HG02981 (cell line): ENCODE measurements around the gene U2AF2.

ENCODE experiments used
- ATAC-seq: cut with Tn5 transposase; IDR thresholded peaks from one replicate; pipeline ENCODE4 v1.9.1; 2021; ENCODE audit warnings: mild to moderate bottlenecking, moderate library complexity; ENCODE audit not compliant: unreplicated experiment

The U2AF2 gene

DNA sequence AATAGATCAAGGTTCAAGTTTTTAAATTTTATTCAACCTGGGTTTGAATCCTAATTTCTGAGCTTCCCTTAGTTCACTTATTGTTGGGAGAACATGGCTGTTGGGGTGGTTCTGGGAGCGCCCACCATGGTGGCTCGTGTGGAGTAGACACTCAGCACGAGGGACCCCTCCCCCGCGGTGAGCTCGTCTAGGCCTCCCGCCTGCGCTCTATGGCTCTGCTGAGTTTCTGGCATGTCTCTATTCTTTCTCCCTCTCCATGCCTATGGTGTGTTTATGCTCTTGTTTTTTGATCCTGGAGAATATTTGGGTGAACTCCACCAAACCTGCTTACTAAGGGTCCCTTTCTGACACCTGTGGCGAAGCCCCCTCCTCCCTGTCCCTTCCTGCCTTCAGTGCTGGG is 18.6 kb downstream of the U2AF2 start:
- no peak for ATAC-seq

DNA sequence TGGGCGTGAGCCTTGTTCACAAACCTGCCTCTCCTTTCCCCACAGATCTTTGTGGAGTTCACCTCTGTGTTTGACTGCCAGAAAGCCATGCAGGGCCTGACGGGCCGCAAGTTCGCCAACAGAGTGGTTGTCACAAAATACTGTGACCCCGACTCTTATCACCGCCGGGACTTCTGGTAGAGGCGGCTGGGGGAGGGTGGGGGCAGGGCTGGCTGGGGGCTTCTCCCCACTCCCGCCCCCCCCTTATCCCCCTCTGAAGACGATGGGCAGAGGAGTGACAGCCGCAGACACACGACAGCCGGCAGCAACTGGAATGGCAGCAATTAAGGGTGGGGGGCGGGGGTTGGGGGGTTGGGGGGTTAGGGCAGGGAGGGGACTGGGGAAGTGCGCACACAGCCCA is 19.1 kb downstream of the U2AF2 start:
- ATAC-seq: no peak

DNA sequence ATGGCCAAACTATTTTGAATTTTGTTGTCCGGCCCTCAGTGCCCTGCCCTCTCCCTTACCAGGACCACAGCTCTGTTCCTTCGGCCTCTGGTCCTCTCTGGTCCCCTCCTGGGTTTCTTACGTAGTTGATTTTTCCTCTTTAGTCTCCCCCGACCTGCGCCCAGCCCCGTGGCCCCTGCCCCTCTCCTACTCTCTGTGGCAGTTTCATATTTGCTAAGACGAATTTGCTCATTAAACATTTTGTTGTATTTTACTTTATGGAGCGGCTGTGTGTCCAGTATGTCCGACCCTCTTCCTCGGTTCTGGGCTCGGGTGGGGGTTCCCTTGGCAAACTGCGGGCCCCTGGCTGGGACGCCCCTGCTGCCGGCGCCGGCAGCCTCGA is 19.6 kb downstream of the U2AF2 start:
- ATAC-seq: no peak

DNA sequence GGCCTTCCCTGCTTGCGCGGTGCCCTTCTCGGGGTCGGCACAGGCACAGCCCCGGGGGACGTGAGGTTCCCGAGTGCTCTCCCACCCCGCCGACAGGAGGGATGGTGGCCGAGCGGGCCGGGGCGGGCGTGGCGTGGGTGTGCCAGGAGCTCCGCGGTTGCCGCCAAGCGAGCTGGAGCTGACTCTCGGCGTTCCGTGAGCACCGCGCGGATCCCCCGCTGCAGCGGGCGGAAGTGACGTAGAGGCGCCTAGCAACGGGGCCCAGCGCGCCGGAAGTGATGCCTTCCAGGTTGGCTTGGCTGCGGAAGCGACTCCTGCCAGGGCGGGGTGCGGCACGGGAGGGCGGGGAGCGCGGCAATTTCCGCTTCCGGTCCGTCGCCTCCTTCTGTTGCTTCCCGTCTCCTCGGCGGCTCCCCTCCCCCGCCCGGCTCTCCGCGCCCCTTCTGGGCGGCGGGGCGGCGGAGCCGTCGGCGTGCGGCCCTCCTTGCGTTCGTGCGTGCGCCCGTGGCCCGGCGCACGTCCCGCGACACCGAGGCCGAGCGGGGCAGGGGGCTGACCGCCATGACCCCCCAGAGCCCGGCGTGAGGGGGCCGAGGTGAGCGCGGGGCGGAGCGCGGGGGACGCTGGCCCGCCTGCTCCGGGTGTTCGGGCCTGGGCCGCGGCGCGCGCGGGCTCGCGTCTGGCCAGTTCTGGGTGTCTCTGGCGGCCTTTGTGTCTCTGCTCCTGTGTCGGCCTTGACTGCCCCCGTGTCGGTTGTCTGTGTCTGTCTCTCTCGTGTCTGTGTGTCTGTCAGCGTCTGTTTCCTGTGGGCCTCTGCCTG is 20.2 kb downstream of the U2AF2 start, which contains the start of gene EPN1:
Gene EPN1, plus strand, starts transcription at position 386 of the 820 bp plus-strand sequence. CDS start 3,402 bp downstream, outside the sequence.
- peak; percentile 60 for ATAC-seq

DNA sequence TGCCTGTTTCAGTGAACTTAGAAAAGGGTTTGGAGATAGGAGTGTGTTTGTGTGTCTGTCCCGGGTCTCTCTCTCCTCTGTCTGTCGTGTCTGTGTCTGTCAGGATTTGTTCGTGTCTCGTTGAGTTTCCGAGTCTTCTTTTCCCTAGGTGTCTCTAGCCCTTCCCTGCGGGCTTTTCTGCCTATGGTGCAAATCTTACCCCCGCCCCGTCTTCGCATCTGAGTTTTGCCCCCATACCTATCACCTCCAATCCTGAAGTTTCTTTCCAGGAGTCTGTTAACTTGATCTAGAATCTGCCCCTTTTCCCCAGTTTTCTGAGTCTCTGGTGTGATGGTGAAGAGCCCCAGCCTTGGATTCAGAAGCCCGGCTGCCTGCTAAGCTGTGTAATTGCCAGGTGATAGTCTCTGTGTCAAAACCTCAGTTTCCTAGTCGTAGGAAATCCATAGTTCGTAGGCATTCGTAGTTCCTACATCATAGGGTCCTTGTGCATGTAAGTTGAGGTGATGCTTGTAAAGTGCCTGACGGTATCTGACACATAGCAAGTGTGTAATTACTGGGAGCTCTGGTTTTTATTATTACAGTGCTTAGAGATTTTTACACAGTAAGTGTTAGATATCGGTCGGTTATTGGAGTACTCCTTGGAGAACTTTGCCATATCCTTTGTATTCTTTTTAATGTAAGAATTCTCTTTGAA is 21.0 kb downstream of the U2AF2 start:
- ATAC-seq: no peak

DNA sequence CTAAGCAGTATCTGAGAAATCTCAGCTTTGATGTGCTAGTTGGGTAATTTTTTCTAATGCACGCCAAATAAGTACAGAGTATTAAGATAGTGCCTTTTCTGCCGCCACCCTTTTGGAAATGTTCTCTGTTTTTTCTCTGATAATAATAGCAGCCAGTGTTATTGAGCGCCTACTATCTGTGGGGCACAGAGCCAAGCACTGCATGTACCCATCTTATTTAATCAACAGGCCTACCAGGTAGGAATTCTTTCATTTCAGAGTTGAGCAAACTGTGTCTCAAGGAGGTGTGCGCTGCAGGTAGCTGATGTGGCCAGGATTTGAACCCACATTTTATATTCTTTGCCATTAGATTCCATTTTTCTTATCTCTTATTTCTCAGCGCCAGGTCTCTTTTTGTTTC is 21.5 kb downstream of the U2AF2 start:
- no peak for ATAC-seq

DNA sequence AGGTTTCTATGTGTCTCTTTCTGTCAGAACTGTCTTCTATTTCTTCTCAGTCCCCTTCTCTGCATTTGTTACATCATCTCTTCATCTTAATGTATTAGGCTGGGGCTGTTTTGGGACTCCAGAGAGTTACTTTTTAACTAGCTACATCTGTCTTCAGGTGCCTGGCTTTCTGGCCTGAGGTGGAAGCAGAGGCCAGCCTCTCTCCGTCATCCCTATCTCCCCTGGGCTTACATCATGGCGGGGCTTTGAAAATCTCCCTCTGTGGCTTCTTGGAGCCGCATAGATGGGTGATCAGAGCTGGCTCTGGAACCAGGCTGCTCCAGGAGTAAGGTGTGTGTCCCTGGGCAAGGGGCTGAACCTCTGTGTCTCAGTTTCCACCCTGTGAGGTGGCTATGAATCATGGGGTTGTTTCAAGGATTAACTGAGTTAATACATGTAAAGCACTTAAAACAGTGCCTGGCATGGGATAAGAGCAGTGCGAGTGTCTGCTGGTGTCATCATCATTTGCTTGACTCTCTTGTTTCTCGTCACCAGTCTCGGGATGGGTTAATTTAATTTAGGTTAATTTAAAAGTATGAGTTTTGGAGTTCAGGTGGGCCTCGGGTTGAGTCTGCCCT is 22.2 kb downstream of the U2AF2 start:
- no peak for ATAC-seq

DNA sequence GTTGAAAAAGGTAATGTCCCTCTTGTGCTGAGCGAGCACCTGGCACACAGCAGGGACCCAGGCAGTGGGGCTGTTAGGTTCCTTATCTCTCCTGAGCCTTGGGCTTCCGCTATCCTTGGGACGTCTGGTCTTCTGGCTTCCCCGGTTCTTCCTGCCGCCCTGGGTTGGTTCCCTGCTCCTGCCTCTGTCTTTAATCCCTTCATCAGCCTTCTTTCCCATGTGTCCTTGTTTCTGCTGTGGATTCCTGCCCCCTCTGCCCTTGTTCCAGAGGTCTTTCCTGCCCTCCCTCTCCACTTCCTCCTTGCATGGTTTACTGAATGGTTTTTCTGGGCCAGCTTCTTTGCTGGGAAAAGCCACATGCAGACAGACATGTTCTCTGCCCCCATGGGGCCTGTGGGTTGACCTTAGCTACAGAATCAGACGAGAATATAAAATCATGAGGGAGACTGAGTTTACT is 22.8 kb downstream of the U2AF2 start:
- ATAC-seq: no peak

DNA sequence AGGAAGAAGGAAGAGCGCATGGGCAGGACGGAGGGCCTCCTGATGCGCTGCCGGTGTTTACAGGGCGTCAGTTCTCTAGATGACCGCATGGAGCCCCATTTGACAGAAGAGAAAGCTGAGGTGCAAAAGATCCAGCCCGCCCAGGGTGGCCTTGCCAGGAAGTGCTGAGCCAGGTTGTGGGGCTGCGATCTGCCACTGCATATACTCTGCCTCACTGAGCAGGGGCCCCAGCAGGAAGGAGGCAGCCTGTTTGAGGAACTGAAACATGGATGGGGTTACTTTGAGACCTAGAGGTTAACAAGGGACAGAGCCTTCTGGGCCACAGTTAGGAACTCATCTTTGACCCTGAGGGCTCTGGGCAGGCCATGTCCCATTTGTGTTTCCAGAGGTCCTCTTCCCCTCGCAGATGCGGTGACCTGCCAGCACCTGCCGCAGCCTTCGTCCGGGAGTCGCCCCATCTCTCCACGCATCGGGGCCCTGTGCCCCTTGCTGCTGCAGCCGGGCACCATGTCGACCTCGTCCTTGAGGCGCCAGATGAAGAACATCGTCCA is 23.4 kb downstream of the U2AF2 start:
- ATAC-seq: peak; percentile 71

DNA sequence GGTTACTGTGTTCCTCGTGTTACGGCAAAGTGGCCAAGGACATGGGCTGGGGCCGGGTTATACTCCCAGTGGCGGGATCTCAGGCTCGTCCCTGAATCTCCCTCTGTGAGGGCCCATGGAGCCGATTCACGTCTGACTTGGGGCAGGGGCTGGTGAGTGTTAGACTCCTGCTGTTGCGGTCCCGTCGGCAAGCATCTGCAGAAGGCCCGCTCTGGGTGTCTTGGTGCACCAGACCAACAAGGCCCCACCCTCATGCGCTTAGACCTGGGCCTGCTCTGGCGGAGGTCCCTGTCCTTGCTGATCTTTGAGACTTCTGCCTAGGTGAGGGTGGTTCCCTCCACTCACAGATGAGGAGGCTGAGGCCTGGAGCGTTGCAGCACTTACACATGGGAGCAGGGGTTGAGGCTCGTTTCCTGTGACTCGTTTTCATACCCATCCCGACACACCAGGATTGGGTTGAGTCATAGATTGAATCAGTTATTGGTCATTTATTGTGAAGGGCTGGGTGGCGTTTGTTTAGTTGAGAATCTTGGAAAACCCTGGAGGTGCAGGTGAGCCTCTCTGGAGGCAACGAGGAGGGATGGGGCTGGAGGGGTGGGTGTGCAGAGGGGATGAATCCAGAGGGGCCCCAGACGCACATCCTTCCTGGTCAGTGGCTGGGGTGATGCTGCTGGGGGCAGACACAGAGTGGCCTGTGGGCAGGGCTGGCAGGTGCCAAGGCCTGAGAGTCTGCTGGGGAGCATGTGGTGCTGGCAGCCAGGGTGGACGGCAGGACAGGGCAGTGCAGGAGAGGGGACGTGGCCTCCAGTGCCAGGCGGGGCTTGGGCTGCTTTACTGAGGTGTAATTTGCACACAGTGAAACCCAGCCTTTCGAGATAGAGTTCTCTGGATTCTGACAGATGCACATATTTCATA is 24.8 kb downstream of the U2AF2 start:
- ATAC-seq: no peak

DNA sequence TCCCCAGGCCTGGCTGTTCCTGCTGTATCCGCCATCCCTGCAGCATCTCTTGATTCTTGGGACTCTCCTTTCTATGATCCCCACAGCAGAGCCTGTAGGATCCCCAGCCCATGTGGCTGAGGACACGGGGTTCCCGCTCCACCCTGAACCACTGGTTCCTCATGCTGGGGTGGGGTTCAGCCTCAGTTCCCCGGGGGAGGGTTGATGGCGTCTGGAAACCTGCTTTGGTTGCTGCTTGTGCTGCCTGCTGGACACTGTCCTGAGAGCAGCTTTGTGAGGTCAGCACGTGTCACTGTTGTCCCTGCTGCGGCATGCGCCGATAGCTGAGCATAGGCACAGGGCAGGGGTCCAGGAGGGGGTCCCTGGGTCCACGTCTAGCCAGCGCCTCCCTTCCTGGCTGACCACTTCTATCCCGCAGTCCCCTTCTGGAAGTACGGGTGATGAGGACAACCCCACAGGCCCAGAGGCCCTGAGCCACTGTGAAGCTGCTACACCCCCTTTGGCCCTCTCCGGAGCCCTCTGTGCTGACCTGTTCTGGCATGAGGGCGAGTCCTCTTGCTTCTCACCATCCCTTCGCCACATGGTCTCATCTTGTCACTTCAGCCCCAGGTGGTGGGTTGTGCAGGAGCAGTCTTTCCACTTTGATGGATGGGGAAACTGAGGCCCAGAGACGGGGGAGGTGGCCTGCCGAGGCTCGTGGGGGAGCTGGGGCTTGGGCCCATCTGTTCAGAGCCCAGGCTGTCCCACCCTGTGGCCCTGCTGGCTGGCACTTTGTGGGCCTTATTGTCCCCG is 25.7 kb downstream of the U2AF2 start:
- no peak for ATAC-seq

DNA sequence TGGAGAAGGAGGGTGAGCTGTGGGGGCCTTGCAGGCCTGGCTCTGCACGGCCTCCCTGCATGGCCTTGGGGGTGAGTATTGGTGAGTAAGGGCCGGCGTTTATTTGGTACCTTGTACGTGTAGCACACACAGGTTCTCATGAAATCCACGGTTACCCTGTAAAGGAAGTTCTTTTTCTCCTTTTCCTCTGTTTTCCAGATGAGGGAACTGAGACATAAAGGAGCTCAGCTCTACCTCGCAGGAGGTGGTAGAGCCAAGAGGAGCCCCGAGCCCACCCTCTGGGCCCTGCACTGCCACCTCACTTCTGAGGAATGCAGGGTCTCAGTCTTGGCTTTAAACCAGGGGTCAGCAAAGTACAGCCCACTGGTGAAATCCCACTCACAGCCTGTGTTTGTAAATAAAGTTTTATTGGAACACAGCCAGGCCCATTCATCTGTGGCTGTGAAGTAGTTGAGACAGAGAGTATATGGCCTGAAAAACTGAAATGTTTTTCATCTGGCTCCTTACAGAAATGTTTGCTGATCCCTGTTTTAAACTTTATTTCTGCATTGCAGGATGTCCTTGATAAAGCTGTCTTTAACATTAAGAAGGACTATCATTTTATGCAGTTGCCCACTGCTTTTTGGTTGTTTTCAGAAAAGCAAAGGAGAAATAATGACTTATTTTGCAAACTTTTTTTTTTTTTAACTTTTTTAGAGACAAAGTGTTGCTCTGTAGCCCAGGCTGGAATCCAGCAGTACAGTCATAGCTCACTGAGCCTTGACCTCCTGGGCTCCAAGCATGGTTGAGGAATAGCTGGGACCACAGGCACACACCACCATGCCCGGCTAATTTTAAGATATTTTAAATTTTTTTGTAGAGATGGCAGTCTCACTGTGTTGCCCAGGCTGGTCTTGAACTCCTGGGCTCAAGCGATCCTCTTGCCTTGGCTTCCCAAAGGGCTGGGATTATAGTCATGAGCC is 26.6 kb downstream of the U2AF2 start:
- no peak for ATAC-seq

DNA sequence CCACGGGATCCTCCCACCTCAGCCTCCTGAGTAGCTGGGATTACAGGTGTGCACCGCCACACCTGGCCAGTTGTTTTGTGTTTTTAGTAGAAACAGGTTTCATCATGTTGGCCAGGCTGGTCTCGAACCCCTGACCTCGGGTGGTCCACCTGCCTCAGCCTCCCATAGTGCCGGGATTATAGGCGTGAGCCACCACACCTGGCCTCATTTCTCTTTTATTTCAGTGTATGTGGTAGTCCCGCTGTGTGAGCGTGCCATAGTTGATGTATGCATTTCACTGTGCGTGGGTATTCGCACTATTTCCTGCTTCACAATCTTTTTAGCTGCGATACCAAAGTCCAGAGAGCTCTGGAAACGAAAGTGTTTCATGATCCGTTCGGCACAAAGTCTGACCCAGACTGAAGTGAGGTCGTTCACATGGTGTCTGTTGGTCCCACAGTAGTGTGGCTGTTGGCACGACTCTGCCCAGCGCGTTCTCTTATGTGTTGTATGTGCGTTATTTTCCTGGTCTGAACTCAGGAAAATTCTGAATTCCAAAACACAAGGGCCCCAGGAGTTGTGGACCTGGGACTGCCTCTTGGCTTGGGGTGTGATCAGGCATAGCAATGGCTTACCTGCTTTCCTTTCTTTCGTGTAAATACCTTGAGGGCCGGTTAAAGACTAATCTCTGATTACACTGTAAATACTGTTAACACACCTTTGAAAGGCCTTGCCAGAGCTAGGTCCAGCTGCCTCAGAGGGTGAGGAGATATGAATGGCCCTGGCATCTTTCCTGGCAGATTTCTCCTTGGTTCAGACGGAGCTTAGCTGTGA is 28.8 kb downstream of the U2AF2 start:
- ATAC-seq: no peak

DNA sequence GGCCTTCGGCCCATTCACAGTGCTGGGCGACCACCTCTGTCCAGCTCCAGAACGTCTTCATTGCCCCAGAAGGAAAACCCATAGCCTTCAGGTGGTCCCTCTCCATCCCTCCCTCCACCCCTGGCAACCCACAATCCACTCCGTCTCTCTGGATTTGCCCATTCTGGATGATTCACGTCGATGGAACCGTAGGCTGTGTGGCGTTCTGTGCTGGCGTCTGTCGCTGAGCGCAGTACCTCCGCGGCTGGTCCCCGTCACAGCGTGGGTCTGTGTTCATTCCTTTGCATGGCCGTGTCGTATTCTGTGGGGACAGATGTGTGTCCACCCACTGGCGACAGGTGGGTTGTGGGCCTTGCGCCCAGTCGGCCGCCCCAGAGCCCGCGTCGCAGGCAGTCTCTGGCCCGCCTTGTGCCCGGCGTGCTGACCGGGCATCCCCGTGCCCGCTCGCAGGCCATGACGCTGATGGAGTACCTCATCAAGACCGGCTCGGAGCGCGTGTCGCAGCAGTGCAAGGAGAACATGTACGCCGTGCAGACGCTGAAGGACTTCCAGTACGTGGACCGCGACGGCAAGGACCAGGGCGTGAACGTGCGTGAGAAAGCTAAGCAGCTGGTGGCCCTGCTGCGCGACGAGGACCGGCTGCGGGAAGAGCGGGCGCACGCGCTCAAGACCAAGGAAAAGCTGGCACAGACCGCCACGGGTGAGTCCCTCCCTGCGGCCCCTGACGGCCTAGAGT is 30.3 kb downstream of the U2AF2 start:
- no peak for ATAC-seq

DNA sequence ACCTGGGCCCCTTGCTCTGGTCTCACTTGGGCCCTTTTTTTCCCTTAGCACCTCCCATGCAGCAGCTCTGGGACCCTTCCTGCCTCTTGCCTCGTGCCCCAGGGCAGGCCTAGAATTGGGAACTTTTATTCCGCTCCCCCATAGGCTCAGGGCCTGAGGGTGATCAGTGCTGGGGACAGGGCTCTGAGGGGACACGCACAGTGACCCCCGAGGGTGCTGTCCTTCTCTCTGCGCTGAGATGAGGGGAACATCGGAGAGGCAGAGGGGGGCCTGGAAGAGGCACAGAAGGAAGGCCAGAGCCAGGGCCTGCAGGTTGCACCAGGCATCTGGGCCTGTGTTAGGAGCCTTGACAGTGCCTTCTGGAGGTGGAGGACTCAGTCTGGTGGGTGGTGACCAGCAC is 30.9 kb downstream of the U2AF2 start:
- ATAC-seq: no peak

DNA sequence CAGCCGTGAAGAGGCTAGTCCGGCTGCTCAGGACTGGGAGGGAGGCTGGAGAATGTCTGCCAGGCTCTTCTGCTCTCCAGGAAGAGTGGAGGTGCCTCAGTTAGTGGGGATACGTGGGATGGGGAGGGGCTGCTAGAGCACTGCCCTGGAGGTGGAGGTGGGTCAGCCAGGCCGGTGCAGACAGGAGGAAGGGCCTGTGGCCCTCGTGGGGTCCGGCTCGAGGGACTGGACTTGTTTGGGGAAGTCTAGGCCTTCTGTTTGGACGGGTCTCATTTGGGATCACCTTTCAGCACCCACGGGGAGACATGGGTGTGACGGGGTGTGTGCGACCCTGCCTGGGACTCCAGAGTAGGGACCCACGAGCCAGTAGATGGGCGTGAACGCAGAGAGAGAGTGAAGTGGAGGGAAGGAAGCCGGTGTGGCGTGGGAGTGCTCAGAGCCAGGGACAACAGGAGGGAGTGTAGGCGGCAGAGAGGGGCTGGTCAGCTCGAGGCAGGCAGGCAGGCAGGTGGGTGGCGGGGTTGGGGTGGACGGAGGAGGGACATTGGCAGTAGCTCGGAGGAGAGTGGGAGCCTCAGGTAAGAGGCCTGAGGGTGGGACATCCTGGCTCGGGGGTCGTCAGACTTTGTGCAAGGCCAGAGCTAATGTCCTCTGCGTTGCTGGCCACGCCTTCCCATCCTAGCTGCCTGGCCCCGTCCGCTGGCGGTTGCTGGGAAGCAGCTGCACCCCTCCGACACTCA is 31.6 kb downstream of the U2AF2 start:
- no peak for ATAC-seq
